Measurements from ENCODE around the gene XG.
"Not testable (repeated sequence)": the region's sequence is repeated elsewhere in the genome, so short reads cannot be mapped to it uniquely, and the experiment has no call there.

XG gene

GRCh38 chrX:2735270-2735669 lies 16.6 kb upstream of the XG start:
- no peak for DNase-seq

- DNase-seq: no peak
Observed at GRCh38 chrX:2740672-2741071, 11.2 kb upstream of the XG start.

- no peak for DNase-seq
Observed at GRCh38 chrX:2741386-2741785, 10.5 kb upstream of the XG start.

- DNase-seq: not testable (repeated sequence)
Observed at GRCh38 chrX:2746250-2746649, 5.6 kb upstream of the XG start.

GRCh38 chrX:2748171-2748814 lies 3.5 kb upstream of the XG start:
- DNase-seq: no peak

GRCh38 chrX:2748815-2749188 lies 3.0 kb upstream of the XG start:
- DNase-seq: no peak

DNA sequence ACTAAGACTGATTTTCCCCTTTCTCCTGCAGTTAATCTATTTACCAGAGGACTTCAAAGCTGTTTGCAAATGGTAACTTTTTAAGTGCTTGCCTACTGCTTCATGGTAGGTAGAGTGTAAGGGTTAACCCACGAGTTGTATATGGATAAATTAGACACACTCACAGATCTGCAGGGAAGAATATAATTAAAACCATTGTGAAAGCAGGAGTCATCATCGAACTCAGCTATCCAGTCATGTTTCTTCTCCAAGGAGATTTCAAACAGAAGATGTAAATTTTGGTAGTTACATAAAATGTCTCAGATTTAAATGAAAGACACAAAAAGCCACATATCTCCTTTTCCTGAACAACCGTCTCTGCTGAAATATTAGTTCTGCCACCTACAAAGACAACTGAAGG lies 549 bp upstream of the XG start:
- no peak for DNase-seq

DNA sequence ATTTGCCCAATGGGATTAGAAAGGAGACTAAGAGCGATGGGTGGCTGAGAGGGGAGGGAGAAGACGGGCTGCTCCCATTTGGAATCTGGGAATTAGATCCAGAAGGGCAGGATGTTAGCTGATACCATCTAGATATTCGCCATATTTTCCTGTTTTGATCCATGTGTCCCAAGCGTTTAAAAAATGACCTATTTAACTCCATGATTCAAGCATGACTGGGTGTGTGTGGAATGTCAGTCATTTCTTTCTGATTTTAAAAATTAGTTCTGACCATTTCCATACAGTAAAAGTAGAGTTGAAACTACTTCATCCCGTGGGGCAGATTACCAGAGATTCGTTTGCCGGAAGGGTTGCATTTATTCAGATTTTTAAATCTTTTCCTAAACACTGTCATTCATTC lies 601 bp downstream of the XG start:
- DNase-seq: not testable (repeated sequence)

- not testable (repeated sequence) for DNase-seq
Observed at GRCh38 chrX:2755163-2755715, 3.4 kb downstream of the XG start.

DNA sequence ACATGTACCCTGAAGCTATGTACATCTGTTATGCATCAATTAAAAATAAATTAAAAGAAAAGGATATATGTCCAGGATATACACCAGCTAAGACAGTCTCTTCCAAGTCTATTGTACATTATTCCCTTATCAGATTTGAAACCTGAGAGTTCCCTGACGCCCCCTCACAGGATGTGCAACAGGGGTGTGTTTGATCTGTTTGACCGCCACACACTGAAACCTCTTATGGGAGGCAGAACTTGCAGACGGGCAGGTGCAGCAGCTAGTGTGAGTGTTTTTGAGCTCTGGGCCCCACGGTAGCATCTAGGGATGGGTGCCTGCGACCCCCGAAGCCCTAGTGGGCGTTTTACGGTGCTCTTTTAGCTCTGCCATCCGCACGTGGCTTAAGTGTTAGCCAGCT lies 4.7 kb downstream of the XG start:
- DNase-seq: no peak

- DNase-seq: no peak
Observed at GRCh38 chrX:2761246-2761645, 9.4 kb downstream of the XG start.

DNA sequence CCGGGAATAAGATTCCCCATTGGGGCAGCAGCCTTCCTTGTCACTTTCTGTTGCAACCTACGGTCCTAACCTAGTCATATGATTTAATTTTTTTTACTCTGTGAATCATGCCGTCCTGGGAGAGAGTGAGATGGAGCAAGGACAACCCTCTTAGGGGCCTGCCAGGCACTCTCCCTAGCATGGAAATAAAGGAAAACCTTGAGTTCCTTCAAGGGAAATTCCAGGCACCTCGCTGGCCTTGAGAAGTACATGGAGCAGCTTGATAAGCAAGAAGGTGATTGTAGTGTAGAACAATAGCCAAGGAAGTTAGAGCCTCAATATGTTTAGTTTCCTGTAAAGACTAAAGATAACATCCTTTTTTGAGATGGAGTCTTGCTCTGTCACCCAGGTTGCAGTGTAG lies 10.8 kb downstream of the XG start:
- DNase-seq: not testable (repeated sequence)

GRCh38 chrX:2764766-2765548 lies 13.1 kb downstream of the XG start:
- not testable (repeated sequence) for DNase-seq

- no peak for DNase-seq
Observed at GRCh38 chrX:2765549-2765830, 13.7 kb downstream of the XG start.

DNA sequence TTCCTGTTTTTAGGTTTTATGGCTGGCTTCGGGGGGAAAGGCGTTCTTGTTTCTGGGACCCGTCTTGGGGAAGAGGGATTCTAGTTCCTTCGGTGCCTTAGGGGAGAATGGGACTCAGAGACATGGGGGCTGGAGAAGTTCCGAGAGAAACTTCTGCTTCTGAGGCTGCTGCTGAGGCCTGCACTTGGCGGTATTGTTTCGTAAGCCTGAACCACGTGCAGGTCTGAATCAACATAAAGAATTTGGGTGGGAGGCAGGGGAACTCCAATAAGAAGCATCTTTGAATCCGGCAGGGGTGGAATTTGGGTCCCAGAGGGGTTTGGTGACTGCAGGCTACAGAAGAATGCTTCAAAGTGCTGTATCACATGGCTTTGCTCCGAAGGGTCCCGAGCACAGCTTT lies 15.1 kb downstream of the XG start:
- no peak for DNase-seq

DNA sequence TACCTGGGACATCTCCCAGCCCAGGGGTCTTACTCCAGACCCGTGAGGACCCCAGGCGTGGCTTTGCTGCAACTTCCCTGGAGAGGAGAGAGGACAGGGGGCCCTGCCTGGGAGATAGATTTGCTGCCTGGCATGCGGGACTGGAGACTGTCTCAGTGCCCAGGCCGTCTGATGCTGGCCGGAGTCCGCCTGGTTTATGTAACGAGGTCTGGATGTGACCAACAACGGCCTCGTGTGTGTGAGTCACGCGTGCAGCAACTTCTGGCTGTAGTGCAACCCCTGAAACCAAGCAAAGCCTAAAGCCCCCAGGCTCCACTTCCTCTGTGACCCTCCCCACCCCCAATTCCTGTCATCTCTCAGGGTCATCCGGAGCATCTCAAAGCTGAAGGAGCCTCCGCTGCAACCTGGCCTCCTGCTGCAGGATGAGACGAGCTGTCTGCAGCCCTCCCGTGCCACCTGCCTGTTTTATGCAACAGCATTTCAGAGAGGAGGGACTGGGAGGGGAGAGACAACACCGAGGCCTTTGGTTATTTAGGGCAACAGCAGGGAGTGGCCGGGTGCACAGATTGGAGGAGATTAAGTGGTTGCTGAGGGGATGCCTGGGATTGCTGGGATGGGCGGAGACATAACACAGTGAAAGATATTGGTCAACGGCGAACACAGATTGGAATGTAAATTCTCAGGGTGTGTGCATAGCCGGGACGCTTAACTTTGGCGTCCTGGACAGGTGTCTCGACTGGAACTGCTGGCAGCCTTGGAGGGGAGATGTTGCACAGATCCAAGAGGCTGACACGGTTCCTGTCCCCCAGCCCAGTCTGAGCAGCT lies 16.0 kb downstream of the XG start:
- DNase-seq: no peak

GRCh38 chrX:2769615-2770014 lies 17.8 kb downstream of the XG start:
- DNase-seq: no peak

DNA sequence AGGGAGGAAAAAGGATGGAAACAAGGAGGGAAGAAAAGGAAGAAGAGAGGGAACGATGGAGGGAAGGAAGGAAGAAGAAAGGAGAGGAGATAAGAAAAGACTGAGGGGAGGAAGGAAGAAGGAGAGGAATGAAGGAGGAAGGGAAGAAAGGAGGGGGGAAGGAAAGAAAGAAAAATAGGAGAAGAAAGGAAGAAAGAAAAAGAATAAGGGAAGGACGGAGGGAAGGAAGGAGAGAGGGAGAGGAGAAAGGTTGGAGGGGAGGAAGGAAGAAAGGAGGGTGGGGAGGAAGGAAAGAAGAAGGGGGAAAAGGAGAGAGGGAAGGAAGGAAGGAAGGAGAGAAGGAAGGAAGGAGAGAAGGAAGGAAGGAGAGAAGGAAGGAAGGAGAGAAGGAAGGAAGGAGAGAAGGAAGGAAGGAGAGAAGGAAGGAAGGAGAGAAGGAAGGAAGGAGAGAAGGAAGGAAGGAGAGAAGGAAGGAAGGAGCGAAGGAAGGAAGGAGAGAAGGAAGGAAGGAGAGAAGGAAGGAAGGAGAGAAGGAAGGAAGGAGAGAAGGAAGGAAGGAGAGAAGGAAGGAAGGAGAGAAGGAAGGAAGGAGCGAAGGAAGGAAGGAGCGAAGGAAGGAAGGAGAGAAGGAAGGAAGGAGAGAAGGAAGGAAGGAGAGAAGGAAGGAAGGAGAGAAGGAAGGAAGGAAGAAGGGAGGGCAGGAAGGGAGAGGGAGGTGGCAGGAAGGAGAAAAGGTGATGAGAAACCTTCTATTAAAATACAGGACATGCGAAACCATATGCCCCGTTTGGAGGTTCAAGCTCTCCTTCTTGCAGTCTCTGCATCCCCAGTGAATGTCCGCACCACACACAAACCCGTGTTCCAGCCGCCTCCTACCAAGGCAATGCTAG lies 21.6 kb downstream of the XG start:
- not testable (repeated sequence) for DNase-seq

DNA sequence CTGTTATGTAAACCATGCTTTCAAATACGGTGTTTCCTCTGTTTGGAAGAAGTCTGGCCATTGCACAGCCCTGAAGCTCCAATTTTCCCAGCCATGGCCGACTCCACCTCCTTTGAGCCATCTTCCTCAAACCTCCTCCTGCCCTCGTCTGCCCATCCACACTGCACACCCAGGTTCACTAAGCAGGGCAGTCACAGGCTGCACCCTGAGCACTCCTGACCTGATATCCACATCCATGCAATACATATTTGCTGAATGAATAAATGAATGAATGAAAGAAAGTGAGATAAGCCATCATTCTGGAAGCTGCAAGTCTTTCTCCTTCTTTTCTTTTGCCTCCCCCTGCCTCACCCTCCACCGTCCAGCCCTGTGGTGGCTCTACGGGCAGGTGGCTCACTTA lies 22.2 kb downstream of the XG start:
- no peak for DNase-seq

DNA sequence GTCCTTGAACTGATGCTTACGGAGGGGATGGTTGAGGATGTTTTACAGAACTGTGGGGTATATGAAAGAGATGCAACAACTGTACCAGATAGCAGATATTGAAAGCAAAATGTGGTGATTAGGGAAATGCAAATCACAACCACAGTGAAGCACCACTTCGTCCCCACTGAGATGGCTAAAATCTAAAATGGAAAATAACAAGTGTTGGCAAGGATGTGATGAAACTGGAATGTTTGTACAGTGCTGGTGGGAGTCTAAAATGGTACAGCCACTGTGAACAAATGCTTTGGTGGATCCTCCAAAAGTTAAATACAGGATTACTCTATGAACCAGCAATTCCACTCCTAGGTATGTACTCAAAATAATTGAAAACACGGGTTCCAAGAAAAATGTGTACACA lies 22.9 kb downstream of the XG start:
- DNase-seq: no peak

GRCh38 chrX:2780472-2781225 lies 28.8 kb downstream of the XG start:
- DNase-seq: not testable (repeated sequence)

DNA sequence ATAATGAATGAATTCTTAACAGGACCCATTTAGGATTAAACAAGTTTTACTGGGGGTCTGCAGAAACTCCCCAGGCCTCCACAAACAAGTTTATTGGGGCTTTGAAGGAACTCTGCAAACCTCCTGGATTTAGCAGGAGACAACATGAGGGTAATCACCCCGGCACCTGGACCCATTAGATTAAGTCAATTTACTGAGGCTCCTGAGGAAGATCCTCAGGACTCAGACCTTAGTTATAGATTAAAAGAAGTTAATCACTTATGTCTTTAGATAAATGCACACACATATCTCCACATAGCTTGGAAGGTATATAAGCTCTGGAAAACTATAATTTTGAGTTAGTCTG lies 29.4 kb downstream of the XG start:
- no peak for DNase-seq
